Activated CD8-positive, alpha-beta memory T cell treated with anti-CD3 and anti-CD28 coated beads for 48 hours (primary cell): Measurements from ENCODE around the gene OR2Y1.
"Not testable (repeated sequence)": the region's sequence is repeated elsewhere in the genome, so short reads cannot be mapped to it uniquely, and the experiment has no call there.

Source experiments
- DNase-seq, 3 experiments: peaks; one replicate each; pipeline ENCODE4 v3.0.0-alpha.2; 2020; ENCODE audit warnings: low read depth in 2 of 3, low spot score in 2 of 3

The OR2Y1 gene, protein sequence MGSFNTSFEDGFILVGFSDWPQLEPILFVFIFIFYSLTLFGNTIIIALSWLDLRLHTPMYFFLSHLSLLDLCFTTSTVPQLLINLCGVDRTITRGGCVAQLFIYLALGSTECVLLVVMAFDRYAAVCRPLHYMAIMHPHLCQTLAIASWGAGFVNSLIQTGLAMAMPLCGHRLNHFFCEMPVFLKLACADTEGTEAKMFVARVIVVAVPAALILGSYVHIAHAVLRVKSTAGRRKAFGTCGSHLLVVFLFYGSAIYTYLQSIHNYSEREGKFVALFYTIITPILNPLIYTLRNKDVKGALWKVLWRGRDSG

DNA sequence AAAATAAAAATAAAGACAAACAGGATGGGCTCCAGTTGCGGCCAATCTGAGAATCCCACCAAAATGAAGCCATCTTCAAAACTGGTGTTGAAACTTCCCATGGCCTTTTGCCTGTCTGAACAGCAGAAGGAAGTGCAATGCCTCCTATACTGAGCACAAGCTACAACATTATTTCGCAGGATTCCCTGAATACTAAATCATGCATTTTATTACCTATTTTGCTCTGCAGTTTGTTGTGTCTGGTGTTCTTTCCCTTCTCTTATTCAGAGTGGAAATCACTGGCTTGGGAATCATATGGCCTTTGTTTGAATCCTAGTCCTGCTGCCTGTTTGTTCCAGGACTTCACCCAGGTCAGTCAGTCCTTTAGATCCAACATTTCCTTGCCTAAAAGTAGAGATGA is at the start of gene OR2Y1:
Gene OR2Y1 (minus strand): TSS at position 101 of the 400 bp plus-strand sequence. CDS start 0 bp downstream, at position 101.
- no peak for DNase-seq

DNA sequence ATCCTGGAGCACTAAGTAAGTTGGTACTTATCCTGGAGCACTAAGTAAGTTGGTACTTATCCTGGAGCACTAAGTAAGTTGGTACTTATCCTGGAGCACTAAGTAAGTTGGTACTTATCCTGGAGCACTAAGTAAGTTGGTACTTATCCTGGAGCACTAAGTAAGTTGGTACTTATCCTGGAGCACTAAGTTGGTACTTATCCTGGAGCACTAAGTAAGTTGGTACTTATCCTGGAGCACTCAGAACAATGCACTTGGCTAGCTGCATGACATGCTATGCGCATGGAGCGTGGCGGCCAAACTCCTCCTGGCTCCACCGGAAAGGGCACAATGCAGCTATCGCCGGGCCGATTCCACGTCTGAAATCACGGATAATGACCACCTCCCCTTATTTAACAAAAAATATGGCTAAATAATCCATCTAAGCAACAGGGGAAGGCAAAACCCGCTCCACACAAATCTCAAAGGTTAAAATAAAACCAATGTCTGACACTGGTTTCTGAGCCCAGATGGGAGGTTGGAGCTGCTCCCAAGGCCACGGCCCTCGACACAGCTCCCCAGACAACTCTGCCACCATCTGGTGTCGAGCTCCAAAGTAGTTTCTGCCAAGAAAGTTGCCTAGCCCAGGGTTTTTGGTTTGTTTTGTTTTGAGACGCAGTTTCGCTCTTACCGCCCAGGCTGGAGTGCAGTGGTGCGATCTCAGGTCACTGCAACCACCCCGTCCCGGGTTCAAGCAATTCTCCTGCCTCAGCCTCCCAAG is 49.0 kb upstream of the OR2Y1 start:
- DNase-seq, result not testable (repeated sequence)

DNA sequence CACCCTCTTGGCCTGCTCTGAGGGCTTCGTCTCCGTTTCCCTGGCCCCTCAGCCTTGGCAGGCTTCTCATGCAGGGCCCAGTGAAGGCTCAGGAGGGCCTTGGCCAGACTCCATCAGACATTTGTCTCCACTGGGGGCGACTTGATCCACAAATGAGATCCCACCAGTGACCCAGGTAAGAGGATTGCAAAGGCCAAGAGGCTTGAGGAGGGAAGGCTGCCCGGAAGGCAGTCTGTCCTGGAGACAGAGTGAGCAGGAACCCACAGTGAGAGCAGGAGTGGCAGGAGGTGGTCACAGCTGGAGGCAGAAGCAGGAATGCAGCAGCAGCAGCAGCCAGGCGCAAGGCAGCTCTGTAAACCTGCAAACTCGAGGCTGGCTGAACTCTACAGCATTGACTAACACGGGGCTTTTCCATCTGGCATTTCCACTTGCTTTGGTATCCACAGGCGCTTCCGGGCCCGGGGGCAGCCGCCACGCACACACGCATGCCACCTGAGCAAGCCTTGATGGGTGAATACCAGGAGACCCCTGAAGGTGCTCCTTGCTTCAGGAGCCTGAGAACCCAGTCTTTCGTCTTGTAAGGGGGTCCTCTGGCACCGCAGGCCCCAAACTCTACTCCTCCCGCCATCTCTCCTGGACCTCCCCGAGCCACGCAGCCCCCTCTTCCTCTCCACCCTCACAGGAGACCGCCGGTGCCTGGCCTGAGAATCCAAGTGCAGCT is 48.0 kb upstream of the OR2Y1 start:
- DNase-seq, result no peak

DNA sequence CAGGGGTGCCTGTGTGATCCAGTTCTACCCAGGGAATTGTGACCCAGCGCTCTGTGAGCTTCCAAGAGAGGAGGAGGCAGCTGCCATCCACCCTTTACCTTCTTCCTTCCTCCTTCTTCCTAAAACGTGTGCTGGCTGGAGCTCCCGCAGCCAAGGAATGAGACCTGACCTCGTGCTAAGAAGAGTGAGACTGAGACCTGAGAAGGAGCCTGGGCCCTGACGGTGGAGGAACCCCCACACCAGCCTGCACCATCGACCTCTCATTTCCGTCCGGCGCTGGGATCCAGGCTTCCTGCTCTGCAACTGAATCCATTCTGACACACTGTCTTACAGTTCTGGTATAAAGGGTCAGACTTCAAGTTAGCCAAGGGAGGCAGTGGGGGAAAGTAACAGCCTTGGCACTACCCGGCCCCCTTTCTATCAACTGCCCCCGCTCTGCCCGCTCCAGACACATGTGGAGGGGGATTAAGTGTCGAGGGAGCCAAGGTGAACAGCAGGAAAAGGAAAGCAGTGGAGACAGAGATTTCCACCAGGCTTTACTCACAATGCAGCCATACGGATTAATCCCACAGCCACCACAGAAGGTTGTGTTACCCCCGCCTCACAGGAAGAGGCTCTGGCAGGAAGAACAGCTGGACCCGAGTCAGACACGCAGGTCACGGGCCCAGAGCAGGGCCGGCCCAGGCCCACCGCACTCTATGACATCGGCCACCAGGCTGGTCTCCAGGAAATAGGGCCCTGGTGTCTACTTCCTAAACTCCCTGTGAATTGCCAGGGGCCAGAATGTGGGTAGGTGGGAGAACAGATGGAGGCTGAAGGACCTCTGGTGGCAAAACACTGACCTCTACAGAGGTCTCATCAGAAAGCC is 46.9 kb upstream of the OR2Y1 start:
- no peak for DNase-seq

DNA sequence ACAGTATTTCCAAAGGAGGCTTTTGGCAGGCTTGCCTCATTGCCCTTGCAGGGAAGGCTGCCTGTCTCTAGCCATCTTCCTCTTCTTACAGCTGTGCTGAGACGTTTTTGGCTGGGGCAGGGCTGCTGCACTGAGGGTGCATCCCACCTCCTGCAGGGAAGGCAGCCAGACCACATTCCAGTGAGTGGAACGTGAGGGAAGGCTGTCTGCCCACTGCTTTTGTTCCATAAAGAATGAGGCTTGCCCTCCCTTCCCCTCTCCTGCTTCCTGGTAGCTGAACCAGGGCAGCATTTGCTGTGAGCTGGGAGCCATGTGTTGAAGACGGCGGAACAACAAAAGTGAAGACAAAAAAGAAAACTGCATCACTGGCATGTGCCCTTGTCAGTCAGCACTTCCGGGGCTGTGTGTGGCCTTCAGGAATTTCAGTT is 46.0 kb upstream of the OR2Y1 start:
- no peak for DNase-seq

DNA sequence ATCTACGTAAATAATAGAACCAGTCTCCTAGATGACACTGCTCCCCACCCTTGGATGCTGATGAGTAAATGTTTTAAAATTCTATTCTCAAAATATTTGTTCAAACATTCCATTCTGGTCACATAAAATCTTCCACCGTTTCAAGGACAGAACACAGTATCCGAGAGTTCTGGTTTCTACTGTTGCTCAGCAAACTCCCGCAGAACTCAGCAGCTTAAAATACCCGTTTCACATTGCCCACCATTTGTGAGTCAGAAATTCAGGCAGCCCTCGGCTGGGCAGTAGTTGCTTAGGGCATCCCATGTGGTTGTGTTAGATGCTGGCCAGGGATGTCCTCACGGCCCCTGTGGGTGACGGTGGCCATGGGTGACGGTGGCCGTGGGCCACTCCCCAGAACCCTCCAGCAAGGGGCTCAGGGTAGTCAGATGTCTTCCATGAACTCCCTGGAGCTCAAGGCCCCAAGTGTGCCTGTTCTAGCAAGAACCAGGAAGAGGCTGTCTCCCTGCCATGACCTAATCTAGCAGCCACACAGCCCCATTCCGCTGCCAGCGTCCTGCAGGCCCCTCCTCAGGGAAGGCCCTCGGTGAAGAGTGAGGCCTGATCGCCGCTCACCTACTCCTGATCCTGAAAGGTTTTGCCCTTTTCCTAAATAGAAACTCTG is 45.4 kb upstream of the OR2Y1 start:
- DNase-seq, result no peak

DNA sequence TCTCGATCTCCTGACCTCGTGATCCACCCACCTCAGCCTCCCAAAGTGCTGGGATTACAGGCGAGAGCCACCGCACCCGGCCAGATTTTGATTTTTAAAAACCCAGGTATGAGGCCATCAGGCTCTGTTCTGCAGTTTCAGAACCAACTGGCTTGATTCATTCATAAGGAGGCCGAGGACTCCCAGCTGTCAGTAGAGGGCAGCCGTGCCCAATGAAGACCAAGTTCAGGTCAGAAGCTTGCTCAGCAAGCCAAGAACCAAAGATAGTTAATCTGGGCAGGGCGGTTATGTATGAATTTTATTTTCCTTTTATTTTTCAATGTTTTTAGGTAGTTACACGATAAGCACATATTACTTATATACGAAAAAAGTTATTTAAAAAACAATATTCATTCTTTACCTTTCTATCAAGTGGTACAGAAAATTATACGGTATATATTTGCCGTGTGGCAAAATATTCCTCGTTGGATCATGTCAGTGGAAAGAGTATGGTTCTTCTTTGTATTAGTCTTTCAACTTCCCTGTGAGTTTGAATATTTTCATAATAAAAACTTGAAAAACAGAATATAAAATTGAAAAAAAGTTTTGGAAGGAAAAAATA is 44.7 kb upstream of the OR2Y1 start:
- no peak for DNase-seq

DNA sequence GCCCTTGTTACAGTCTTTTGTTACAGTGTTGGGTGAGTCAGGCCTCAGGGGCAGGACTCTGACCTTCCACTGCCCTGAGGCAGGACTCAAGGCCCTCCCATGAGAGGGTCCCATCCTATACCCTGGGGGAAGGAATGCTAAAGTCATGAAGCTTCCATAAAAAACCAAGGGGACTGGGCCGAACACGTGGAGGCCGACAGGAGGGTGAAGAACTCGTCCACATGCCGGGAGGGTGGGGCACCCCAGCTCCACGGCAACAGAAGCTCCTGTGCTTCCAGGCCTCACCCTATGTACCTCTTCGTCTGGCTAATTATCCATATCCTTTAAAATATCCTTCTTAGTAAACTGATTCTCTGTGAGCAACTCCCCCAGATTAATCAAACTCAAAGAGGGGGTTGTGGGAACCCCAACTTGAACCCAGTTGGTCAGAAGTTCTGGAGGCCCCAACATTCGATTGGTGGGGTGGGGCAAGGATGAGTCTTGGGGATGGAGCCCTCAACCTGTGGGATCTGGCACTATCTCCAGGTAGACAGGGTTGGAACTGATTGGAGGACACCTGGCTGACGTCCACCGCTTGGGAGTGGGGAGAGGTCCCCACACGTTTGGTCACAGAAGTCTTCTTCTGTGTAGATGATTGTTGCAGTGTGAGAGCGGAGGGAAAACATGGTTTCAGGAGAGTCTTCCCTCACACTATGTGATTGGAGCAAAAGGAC is 43.6 kb upstream of the OR2Y1 start:
- DNase-seq, result no peak

DNA sequence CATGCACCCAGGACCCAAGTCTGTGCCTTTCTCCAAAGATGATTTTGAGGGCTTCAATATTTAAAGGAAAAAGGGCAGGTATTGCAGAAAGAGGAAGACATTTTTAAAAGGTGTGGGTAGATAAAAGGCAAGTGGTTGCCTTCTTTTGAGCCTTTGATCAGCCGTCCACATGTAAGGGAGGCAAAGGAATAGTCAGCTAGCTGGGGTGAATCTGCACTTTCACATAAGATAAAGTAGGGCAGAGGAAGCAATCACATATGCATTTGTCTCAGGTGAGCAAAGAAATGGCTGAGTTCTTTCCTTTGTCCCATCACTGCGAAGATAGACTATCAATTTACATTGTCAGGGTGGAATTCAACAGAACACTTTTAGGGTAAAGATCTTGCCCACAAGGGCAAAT is 42.9 kb upstream of the OR2Y1 start:
- no peak for DNase-seq

DNA sequence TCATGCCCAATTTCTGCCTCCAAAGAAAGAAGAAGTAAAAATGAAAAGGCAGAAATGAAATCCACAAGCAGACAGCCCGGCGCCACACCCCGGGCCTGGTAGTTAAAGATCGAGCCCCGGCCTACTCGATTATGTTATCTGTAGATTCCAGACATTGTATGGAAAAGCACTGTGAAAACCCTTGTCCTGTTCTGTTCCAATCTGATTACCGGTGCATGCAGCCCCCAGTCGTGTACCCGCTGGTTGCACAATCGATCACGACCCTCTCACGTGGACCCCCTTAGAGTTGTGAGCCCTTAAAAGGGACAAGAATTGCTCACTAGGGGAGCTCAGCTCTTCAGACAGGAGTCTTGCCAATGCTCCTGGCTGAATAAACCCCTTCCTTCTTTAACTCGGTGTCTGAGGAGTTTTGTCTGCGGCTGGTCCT is 42.1 kb upstream of the OR2Y1 start:
- not testable (repeated sequence) for DNase-seq

DNA sequence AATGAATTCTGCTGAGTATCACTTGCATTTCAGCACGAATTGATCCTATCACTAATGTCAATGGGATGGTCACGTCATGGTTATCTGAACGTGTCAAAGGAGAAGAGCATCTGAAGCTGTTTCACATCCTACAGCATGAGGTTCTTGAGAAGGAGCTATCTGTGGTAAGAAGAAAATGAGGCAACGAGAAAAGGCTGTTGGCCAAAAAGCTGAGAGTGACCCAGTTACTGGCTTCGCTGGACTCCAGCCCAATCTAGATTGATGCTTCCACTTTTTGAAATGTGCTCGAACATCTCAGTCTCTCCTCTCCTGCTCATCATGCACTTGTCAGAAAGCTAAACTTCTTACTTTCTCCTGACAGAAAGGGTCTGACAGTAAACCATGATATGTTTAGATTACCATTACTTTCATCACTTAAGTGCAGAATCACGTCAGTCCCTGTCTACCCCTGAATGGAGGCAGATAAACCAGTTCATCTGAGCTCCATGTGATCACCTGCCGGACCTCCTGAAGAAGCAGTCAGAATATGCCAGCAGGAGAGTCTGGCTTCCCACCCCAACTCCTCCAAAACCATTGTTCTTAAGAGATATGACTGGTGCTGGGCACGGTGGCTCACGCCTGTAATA is 40.2 kb upstream of the OR2Y1 start:
- DNase-seq, result no peak

DNA sequence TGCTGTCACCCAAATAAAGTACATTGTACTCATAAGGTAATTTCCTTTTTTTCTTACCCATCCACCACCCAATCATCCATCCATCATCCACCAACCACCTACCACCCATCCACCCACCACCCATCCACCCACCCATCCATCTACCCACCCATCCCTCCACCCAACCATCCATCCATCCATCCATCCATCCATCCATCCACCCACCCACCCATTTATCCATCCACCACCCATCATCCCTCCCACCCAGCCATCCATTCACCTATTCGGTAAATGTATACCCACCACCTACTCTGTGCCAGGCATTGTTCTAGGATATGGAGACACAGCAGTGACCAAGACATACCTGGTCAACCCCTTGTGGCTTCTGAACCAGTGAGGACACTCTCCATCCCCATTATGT is 37.6 kb upstream of the OR2Y1 start:
- no peak for DNase-seq

DNA sequence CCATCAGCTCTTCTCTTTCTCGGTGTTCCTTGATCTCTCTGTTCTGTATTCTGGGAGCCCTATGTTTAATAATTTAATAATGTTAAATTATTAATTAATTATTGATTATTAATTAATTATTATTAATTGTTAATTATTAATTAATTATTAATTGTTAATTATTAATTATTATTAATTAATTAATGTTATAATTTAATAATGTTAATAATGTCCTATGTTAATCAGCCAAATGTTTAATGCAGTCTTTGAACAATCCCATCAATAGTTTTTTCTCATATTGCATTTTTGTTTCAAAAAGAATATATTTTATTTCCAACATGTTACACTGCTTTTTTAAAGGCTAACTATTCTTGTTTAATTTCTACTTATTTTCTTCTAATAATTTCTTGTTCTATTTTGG is 36.5 kb upstream of the OR2Y1 start:
- no peak for DNase-seq

DNA sequence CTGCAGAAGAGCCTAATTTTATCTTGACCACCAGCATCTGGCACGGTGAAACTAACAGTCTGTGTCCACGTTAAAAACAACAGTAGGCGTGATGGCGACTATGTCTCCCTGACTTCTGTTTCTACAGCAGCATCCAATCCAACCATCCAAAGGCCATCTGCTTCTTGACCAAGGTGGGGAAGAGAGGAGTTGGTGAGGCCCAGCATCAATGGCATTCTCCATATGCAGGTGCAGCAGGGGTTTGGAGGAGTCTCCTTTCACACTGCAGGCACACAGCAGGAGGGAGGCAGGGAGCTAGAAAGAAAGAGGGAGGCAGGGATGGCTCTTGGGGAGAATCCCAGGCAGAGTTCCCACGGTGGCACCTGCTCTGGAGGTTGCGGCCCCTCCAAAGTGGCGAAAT is 35.8 kb upstream of the OR2Y1 start:
- no peak for DNase-seq

DNA sequence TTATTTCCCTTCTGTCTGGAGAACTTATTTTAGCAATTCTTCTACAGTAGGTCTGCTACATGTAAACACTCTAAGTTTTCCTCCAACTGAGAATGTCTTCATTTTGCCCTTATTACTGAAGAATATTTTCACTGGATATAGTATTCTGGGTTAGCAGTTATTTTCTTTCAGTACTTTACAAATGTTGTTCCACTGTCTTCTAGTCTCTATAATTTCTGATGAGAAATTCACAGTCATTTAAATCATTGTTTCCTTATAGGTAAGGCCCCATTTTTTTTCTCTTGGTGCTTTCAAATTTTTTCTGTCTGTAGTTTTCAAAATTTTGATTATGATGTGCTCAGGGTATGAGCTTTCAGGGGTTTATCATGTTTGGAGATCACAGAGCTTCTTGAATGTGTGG is 32.0 kb upstream of the OR2Y1 start:
- no peak for DNase-seq

DNA sequence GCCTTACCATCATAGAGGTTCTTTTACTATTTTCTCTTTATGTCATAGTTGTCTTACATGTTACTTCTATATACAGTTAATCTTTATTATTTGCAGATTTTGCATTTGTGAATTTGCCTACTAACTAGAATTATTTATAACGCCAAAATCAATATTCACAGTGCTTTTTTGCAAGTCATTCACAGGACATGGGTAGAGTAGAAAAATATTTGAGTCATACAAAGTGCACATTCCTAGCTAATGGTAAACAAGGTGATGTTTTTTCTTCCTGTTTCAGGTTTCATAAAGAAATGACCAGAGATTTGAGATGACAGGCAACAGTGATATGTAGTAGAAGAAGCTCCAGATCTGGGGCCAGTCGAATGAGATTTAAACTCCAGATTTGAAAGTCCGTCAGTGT is 30.0 kb upstream of the OR2Y1 start:
- no peak for DNase-seq

DNA sequence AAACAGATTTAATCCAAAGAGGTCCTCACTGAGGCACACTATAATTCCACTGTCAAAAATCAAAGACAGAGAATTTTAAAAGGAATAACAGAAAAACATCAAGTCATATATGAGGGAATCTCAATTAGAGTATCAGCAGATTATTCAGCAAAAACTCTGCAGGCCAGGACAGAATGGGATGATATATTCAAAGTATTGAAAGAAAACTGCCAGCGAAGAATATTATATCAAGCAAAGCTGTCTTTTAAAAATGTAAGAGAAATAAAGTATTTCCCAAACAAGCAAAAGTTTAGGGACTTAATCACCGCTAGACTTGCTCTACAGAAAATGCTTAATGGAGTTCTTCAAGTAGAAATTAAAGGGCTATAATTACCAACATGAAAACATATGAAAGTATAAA is 15.7 kb upstream of the OR2Y1 start:
- DNase-seq, result no peak

DNA sequence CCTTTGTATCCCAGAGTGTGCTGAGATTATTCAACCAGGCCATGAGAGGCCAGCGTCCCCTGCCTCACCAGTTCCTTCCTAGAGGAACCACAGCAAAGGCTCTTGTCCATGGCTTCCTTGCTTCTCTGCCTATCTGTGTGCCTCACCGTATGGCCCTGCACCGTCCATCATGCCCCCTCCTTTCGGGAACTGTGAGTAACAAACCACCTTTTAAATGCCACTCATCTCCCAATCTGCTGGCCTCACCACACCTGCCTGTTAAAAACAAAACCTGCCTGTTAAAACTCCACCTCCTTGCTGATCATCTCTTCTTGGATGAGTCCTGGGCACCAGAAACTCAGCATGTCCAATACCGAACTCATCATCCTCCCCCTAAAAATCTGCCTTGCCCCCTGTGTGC is 4.4 kb upstream of the OR2Y1 start:
- DNase-seq, result no peak

DNA sequence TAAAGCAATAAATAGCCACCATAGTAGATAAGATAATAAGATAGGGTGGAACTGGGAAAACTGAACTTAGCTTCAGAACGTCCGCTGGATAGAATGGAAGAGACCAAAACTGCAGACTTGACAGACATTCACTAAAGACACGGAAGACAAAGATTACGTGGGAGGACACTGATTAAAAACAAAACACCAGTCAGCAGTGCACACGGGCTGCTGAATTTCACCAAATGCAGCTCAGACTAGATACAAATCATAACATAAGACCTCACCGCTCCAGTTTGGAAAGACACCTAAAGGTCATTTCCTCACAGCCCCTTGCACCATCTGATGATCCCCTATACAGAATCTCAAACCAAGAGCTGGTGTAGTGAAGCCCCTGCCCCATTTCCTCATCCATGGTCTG is 2.9 kb upstream of the OR2Y1 start:
- no peak for DNase-seq
